Keratinocyte (primary cell): ENCODE data around the gene TOM1L1. TPM values are rescaled to one million over a fixed set of nuclear protein-coding genes. Genes with fewer than 3 reads are reported as not detected.

Source experiments
- DNase-seq: peaks from one replicate; pipeline ENCODE4 v3.0.0-alpha.2; 2011; ENCODE audit warnings: low read depth, missing footprints, low spot score
- FAIRE-seq: peaks from 2 replicates; lab custom pipeline; 2011; peaks lifted over from hg19 to GRCh38; lab: Jason Lieb, UNC
- H2AFZ ChIP-seq: 2 replicates; pipeline ENCODE4 v1.6.0; 2012; ENCODE audit warnings: low read length, control low read depth, inconsistent platforms; ENCODE audit not compliant: control insufficient read depth
- H3K27ac ChIP-seq: 2 replicates; pipeline ENCODE4 v1.5.1; 2011; ENCODE audit warnings: low read length; ENCODE audit not compliant: control insufficient read depth, insufficient read depth
- H3K27me3 ChIP-seq: 3 replicates; pipeline ENCODE4 v1.6.0; 2011; ENCODE audit warnings: low read length; ENCODE audit not compliant: control insufficient read depth, insufficient read depth; ENCODE audit errors: extremely low read depth
- H3K36me3 ChIP-seq, 2 experiments: 2 replicates in 1 of 2; 3 replicates in 1 of 2; pipeline ENCODE4 v1.5.1; 2011; ENCODE audit warnings: low read length in 2 of 2, mild to moderate bottlenecking in 1 of 2; ENCODE audit not compliant: control insufficient read depth in 2 of 2, insufficient read depth in 2 of 2; ENCODE audit errors: extremely low read depth in 1 of 2
- H3K4me1 ChIP-seq: 3 replicates; pipeline ENCODE4 v1.5.1; 2011; ENCODE audit warnings: low read length; ENCODE audit not compliant: control insufficient read depth, insufficient read depth; ENCODE audit errors: extremely low read depth
- H3K4me2 ChIP-seq: 3 replicates; pipeline ENCODE4 v1.6.0; 2011; ENCODE audit warnings: low read depth, low read length; ENCODE audit not compliant: control insufficient read depth, insufficient read depth; ENCODE audit errors: extremely low read depth
- H3K4me3 ChIP-seq, 3 experiments: fragments of 200-600 bp in 1 of 3; sonication (generic) in 1 of 3; 2 replicates in 2 of 3; 3 replicates in 1 of 3; pipeline ENCODE4 v1.5.1; 2011 to 2016; ENCODE audit warnings: low read length in 3 of 3, mild to moderate bottlenecking in 3 of 3, control low read depth in 2 of 3, inconsistent platforms in 1 of 3, low read depth in 1 of 3, mixed read lengths in 1 of 3, mixed run types in 1 of 3, moderate library complexity in 1 of 3; ENCODE audit not compliant: control insufficient read depth in 2 of 3, insufficient read depth in 2 of 3; ENCODE audit errors: extremely low read depth in 1 of 3
- H3K79me2 ChIP-seq: 2 replicates; pipeline ENCODE4 v1.6.0; 2012; ENCODE audit warnings: low read length; ENCODE audit not compliant: control insufficient read depth, insufficient read depth
- H3K9ac ChIP-seq: 3 replicates; pipeline ENCODE4 v1.6.0; 2011; ENCODE audit warnings: low read length; ENCODE audit not compliant: control insufficient read depth, insufficient read depth; ENCODE audit errors: extremely low read depth
- H3K9me1 ChIP-seq: 3 replicates; pipeline ENCODE4 v1.6.0; 2011; ENCODE audit warnings: low read length; ENCODE audit not compliant: control insufficient read depth, insufficient read depth; ENCODE audit errors: extremely low read depth
- H3K9me3 ChIP-seq: 2 replicates; pipeline ENCODE4 v1.5.1; 2012; ENCODE audit warnings: low read depth, low read length; ENCODE audit not compliant: control insufficient read depth
- H4K20me1 ChIP-seq: 3 replicates; pipeline ENCODE4 v1.6.0; 2011; ENCODE audit warnings: low read length; ENCODE audit not compliant: control insufficient read depth, insufficient read depth; ENCODE audit errors: extremely low read depth
- CTCF ChIP-seq, 3 experiments: IDR thresholded peaks in 1 of 3; conservative IDR thresholded peaks in 1 of 3; optimal IDR thresholded peaks in 1 of 3; 2 replicates in 2 of 3; 3 replicates in 1 of 3; pipeline versions ENCODE3 to v1.5.1; 2011; ENCODE audit warnings: low read length in 3 of 3, mild to moderate bottlenecking in 3 of 3, moderate library complexity in 2 of 3, control low read depth in 1 of 3, inconsistent platforms in 1 of 3; ENCODE audit not compliant: insufficient read depth in 2 of 3; ENCODE audit errors: extremely low read depth in 1 of 3
- EZH2 ChIP-seq: IDR thresholded peaks from one replicate; pipeline ENCODE4 v1.6.1; 2012; ENCODE audit warnings: inconsistent platforms, mild to moderate bottlenecking, low read length, moderate library complexity
- dilution Hi-C: fragments of 300-500 bp; cut with MboI; formaldehyde crosslinking; loops from one replicate; pipeline ENCODE4 v1.7.0; 2020; ENCODE audit warnings: low sequenced_read_pairs; ENCODE audit not compliant: extremely low pct_ligation_motif_present
- polyA plus RNA-seq, 5 experiments: library from polyadenylated mRNA; depleted of rRNA in 3 of 5; stranded (reverse) in 3 of 5; stranded (forward) in 1 of 5; unstranded in 1 of 5; fragments of >200 nt; gene quantifications; 1 replicate in 1 of 5; 2 replicates in 3 of 5; 3 replicates in 1 of 5; pipeline versions ENCODE4 v1.2.1 to v1.2.3, GENCODE V29; 2011 to 2012; ENCODE audit warnings: missing spikeins in 2 of 5, low read depth in 1 of 5, low replicate concordance in 1 of 5

The TOM1L1 gene
- polyA plus RNA-seq, 1 donor (not counting 4 experiments of a cell fraction or from before 2014, with no cell fraction given) = 90.1 TPM

- H3K4me2 ChIP-seq = no peak overlapping the region
- H3K4me1 ChIP-seq = no peaks in the 10 kb centered on the region
- H3K27ac ChIP-seq = no peak overlapping the region
- H3K9me1 ChIP-seq = no peaks in the 10 kb centered on the region
- H2AFZ ChIP-seq = no peak overlapping the region
- no peaks in the 10 kb centered on the region for H4K20me1 ChIP-seq
- no peaks in the 10 kb centered on the region for H3K27me3 ChIP-seq
- peaks cover 3 to 6% of the 10 kb centered on the region in 2 experiments for H3K36me3 ChIP-seq
- H3K9me3 ChIP-seq = no peaks in the 10 kb centered on the region
- H3K9ac ChIP-seq = no peak overlapping the region
- H3K79me2 ChIP-seq = no peaks in the 10 kb centered on the region
- no peak for TF ChIP-seq CTCF (optimal IDR thresholded peaks at IDR 0.05 in 1 of 3, IDR thresholded peaks at IDR 0.05 in 1 of 3, conservative IDR thresholded peaks at IDR 0.05 in 1 of 3; ENCODE audit: extremely low read depth in 1 of 3, insufficient read depth in 2 of 3, low read length in 3 of 3)
- no peak for TF ChIP-seq EZH2
- no peak overlapping the region for H3K4me3 ChIP-seq
- dilution Hi-C loops = no loop called here
- FAIRE-seq = no peak
- DNase-seq = no peak
These were observed 40.6 kb downstream of the TOM1L1 start for GRCh38 chr17:54941285-54941684.

- no peak overlapping the region for H3K27ac ChIP-seq
- no peak overlapping the region for H3K9ac ChIP-seq
- H4K20me1 ChIP-seq = no peaks in the 10 kb centered on the region
- FAIRE-seq (no peak), DNase-seq (no peak)
- no peak overlapping the region for H3K4me2 ChIP-seq
- H3K9me3 ChIP-seq = no peaks in the 10 kb centered on the region
- H3K36me3 ChIP-seq = peaks cover 7 to 14% of the 10 kb centered on the region in 2 experiments
- no peaks in the 10 kb centered on the region for H3K27me3 ChIP-seq
- H2AFZ ChIP-seq = no peak overlapping the region
- no peak for TF ChIP-seq CTCF (optimal IDR thresholded peaks at IDR 0.05 in 1 of 3, IDR thresholded peaks at IDR 0.05 in 1 of 3, conservative IDR thresholded peaks at IDR 0.05 in 1 of 3; ENCODE audit: extremely low read depth in 1 of 3, insufficient read depth in 2 of 3, low read length in 3 of 3)
- TF ChIP-seq EZH2 = no peak
- H3K4me3 ChIP-seq = no peak overlapping the region
- peaks cover 9% of the 10 kb centered on the region for H3K4me1 ChIP-seq
- no peaks in the 10 kb centered on the region for H3K9me1 ChIP-seq
- dilution Hi-C loops = no loop called here
- H3K79me2 ChIP-seq = no peaks in the 10 kb centered on the region
These were observed 44.1 kb downstream of the TOM1L1 start for GRCh38 chr17:54944796-54945195.
